Adrenal gland (tissue), 5 donors: ENCODE data around the gene EFCAB11.

Experiments
- CTCF ChIP-seq, 6 experiments: fragments of 450-650 bp in 4 of 6; fragments of 200-600 bp in 2 of 6; sonication (generic) in 1 of 6; IDR thresholded peaks; 1 replicate in 5 of 6; 2 replicates in 1 of 6; pipeline versions ENCODE4 v1.5.1 to v1.8.0; 2016 to 2021; ENCODE audit warnings: antibody characterized with exemption in 6 of 6, mild to moderate bottlenecking in 2 of 6, moderate library complexity in 1 of 6
- POLR2A ChIP-seq, 2 donors: fragments of 450-650 bp; IDR thresholded peaks; one replicate each; pipeline ENCODE4 v1.6.1; 2017; ENCODE audit warnings: antibody characterized with exemption in 2 of 2, mild to moderate bottlenecking in 2 of 2, moderate library complexity in 1 of 2
- donor health status: DM: no; HTN: no; CAD: no.

DNA sequence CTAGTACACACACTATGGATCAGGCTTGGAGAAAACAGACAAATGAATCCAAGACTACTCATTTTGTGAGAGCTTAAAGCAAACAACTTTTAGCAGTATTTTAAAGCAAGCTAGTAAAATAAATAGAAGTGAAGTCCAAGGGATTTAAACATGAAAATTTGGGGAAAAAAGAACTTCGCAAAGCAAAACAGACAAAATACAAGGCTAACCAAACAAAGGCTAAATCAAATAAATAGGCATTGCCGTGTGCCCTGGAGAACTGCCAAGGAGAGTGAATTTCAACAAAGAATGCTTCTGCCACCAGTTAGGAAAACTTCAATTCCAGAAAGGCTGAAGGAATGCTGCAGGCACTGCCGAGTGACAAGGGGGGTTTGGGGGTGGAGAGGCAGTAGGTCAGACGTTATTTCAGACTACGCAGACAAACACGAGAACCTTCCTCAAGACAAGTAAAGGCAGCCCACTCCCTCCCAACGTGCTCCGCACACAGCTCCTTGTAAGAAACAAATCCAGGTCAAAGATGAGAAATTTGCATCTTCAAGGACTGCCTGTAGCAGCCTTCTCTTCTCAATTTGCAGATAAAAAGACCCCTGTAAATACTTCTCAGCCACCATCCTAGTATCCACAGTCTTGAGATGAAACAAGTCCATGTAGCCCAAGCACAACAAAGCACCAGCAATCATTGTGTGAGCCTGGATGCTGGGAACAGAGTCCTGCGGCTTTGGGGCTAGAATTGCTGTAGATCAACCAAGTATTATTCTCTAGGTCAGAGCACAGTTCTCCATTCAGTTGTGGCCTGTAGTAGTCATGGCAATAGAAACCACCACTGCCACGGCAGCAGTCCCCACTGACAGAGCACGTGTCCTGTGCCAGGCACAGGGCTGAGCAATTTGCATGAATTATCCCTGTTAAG is 43.3 kb downstream of the EFCAB11 start:
- no peak for TF ChIP-seq POLR2A (IDR thresholded peaks at IDR 0.05)
- no peak for TF ChIP-seq CTCF (IDR thresholded peaks at IDR 0.05)
